HUES6 (cell line): ENCODE data around the gene SAMD1.
A peak's percentile ranks its signal among the peaks of the same experiment; 100 is the strongest.

Source experiments
- H3K27ac ChIP-seq: 2 replicates; pipeline ENCODE4 v1.7.0; 2013; ENCODE audit warnings: low read depth, mild to moderate bottlenecking, low read length, inconsistent platforms
- H3K27me3 ChIP-seq: 2 replicates; pipeline ENCODE4 v1.6.1; 2013; ENCODE audit warnings: low read length; ENCODE audit not compliant: control insufficient read depth, insufficient read depth
- H3K36me3 ChIP-seq: 2 replicates; pipeline ENCODE4 v1.6.1; 2013; ENCODE audit warnings: low read length; ENCODE audit not compliant: control insufficient read depth, insufficient read depth
- H3K4me1 ChIP-seq: 2 replicates; pipeline ENCODE4 v1.6.1; 2013; ENCODE audit warnings: low read length; ENCODE audit not compliant: control insufficient read depth, insufficient read depth
- H3K4me3 ChIP-seq: 2 replicates; pipeline ENCODE4 v1.5.1; 2013; ENCODE audit warnings: low read depth, low read length
- H3K9ac ChIP-seq: one replicate; pipeline ENCODE4 v1.6.1; 2013; ENCODE audit warnings: mild to moderate bottlenecking, low read length
- H3K9me3 ChIP-seq: 2 replicates; pipeline ENCODE4 v1.6.1; 2013; ENCODE audit warnings: low read depth, low read length; ENCODE audit not compliant: control insufficient read depth, insufficient read depth

Gene SAMD1

GRCh38 chr19:14058182-14059092 lies 32.1 kb downstream of the SAMD1 start:
- no peak overlapping the region for H3K27ac ChIP-seq
- peaks cover 22% of the 10 kb centered on the region for H3K27me3 ChIP-seq
- H3K4me1 ChIP-seq: peaks cover 5% of the 10 kb centered on the region; the same call in 1 of the 2 replicates
- H3K9me3 ChIP-seq: no peaks in the 10 kb centered on the region
- peak overlapping the region; percentile 65 for H3K4me3 ChIP-seq
- no peaks in the 10 kb centered on the region for H3K36me3 ChIP-seq
- H3K9ac ChIP-seq: no peak overlapping the region

DNA sequence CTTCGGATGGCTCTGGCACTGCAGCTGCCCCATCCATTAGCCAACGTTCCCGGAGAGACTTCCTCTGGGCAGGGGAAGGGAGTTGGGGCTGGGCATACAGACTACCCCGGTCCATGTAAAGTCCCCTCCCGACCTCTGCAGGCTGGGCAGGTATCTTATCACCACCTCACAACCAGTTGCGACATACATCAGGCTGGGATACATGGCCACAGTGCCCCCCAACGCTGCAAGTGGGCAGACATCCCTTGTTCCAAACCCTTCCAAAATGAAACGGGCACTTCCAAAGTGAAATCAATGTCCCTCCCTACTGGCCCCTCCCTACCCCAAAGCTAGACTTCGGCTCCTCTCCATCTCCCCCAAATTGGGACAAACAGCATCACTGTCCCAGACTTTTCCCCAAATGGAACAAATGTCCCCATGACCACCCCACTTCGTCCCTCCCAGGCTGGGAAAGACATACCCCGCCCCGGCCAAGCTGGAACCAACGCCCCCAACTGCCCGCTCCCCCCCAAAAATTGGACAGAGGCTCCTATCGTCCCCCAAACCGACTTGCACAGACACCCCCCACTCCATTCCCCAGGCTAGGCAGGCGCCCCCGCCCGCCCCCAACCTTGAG lies 33.7 kb downstream of the SAMD1 start:
- Histone ChIP-seq H3K9me3 (no peaks in the 10 kb centered on the region), H3K4me3 (peak overlapping the region; percentile 61), H3K27me3 (peaks cover 22% of the 10 kb centered on the region), H3K4me1 (peaks cover 5% of the 10 kb centered on the region; the same call in 1 of the 2 replicates), H3K36me3 (peaks cover 6% of the 10 kb centered on the region; the same call in 1 of the 2 replicates), H3K27ac (no peak overlapping the region), H3K9ac (no peak overlapping the region)

DNA sequence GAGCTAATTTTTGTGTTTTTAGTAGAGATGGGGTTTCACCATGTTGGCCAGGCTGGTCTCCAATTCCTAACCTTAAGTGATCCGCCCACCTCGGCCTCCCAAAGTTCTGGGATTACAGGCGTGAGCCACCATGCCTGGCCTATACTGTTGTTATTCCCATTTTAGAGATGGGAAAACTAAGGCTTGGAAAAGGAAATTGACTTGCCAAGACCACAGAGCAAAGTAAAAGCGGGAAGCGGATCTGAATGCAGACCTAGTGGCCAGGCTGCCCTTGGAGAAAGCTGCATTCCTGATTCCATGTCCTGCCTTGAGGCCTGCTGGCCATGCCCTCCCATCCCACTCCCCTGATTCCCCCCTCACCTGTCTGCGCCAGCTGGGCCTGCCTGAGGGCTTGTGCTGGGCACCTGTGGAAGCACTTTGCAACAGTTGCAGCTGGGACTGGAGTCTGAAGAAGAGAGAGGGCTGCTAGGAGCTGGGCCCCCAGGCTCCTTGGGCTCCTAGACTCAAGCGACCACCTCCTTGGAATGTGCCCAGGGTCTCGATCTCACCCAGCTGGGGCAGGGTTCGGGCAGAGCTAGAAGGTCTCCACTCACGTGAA lies 34.4 kb downstream of the SAMD1 start:
- Histone ChIP-seq H3K4me3 (no peak overlapping the region), H3K27ac (no peak overlapping the region), H3K9me3 (no peaks in the 10 kb centered on the region), H3K36me3 (peaks cover 6% of the 10 kb centered on the region; the same call in 1 of the 2 replicates), H3K4me1 (peaks cover 5% of the 10 kb centered on the region; the same call in 1 of the 2 replicates), H3K9ac (no peak overlapping the region), H3K27me3 (peaks cover 22% of the 10 kb centered on the region)

GRCh38 chr19:14055396-14055795 lies 35.2 kb downstream of the SAMD1 start:
- Histone ChIP-seq H3K27ac (no peak overlapping the region), H3K27me3 (peaks cover 22% of the 10 kb centered on the region), H3K9ac (no peak overlapping the region), H3K4me3 (no peak overlapping the region), H3K4me1 (peaks cover 5% of the 10 kb centered on the region; the same call in 1 of the 2 replicates), H3K9me3 (no peaks in the 10 kb centered on the region), H3K36me3 (peaks cover 9% of the 10 kb centered on the region)

- H3K9ac ChIP-seq: no peak overlapping the region
- H3K27me3 ChIP-seq: peaks cover 18% of the 10 kb centered on the region
- H3K4me1 ChIP-seq: peaks cover 5% of the 10 kb centered on the region; the same call in 1 of the 2 replicates
- no peak overlapping the region for H3K4me3 ChIP-seq
- H3K27ac ChIP-seq: no peak overlapping the region
- H3K9me3 ChIP-seq: no peaks in the 10 kb centered on the region
- peaks cover 10% of the 10 kb centered on the region for H3K36me3 ChIP-seq
These were observed 35.8 kb downstream of the SAMD1 start for GRCh38 chr19:14054721-14055120.

DNA sequence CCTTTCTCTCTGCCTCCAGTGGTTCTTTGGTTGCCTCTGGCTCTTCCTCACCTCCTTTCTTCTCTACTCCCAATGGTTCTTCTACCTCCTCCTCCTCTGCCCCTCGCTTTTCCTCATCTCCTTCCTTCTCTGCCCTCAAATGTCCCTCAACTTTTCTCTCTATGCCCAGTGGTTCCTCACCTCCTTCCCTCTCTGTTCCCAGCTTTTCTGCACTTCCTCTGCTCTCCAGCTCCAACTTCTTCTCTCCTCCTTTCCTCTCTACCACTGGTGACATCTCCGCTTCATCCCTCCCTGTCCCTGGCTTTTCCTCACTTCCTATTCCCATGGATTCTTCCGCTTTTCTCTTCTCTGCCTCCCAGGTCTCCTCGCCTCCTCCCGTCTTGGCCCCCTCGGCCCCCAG lies 36.5 kb downstream of the SAMD1 start:
- Histone ChIP-seq H3K4me1 (peaks cover 5% of the 10 kb centered on the region; the same call in 1 of the 2 replicates), H3K4me3 (no peak overlapping the region), H3K36me3 (peaks cover 10% of the 10 kb centered on the region), H3K27me3 (peaks cover 12% of the 10 kb centered on the region), H3K9ac (no peak overlapping the region), H3K27ac (no peak overlapping the region), H3K9me3 (no peaks in the 10 kb centered on the region)

- H3K9ac ChIP-seq: no peak overlapping the region
- peaks cover 10% of the 10 kb centered on the region for H3K36me3 ChIP-seq
- no peak overlapping the region for H3K4me3 ChIP-seq
- H3K27ac ChIP-seq: no peak overlapping the region
- H3K4me1 ChIP-seq: peaks cover 5% of the 10 kb centered on the region; the same call in 1 of the 2 replicates
- H3K9me3 ChIP-seq: no peaks in the 10 kb centered on the region
- peaks cover 7% of the 10 kb centered on the region for H3K27me3 ChIP-seq
These were observed 37.1 kb downstream of the SAMD1 start for GRCh38 chr19:14053500-14053899.

- Histone ChIP-seq H3K36me3 (peaks cover 10% of the 10 kb centered on the region), H3K9me3 (no peaks in the 10 kb centered on the region), H3K9ac (no peak overlapping the region), H3K27me3 (peaks cover 2% of the 10 kb centered on the region; the same call in 1 of the 2 replicates), H3K27ac (no peak overlapping the region), H3K4me3 (no peak overlapping the region), H3K4me1 (peaks cover 4% of the 10 kb centered on the region; the same call in 1 of the 2 replicates)
These were observed 37.5 kb downstream of the SAMD1 start for GRCh38 chr19:14053032-14053431.

DNA sequence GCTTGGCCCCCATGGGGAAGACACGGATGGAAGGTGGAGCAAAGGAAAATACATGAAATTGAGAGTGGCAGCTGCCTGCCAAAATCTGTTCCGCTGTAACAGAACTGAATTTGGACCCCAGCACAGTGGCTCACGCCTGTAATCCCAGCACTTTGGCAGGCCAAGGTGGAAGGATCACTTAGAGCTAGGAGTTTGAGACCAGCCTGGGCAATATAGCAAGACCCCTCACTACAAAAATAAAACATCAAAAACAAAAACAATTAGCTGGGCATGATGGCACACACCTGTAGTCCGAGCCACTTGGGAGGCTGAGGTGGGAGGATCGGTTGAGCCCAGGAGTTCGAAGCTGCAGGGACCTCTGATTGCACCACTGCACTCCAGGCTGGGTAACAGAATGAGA lies 38.1 kb downstream of the SAMD1 start:
- no peaks in the 10 kb centered on the region for H3K9me3 ChIP-seq
- H3K27ac ChIP-seq: no peak overlapping the region
- H3K4me1 ChIP-seq: peaks cover 3% of the 10 kb centered on the region; the same call in 1 of the 2 replicates
- H3K9ac ChIP-seq: no peak overlapping the region
- H3K4me3 ChIP-seq: no peak overlapping the region
- H3K36me3 ChIP-seq: peaks cover 10% of the 10 kb centered on the region
- no peaks in the 10 kb centered on the region for H3K27me3 ChIP-seq

DNA sequence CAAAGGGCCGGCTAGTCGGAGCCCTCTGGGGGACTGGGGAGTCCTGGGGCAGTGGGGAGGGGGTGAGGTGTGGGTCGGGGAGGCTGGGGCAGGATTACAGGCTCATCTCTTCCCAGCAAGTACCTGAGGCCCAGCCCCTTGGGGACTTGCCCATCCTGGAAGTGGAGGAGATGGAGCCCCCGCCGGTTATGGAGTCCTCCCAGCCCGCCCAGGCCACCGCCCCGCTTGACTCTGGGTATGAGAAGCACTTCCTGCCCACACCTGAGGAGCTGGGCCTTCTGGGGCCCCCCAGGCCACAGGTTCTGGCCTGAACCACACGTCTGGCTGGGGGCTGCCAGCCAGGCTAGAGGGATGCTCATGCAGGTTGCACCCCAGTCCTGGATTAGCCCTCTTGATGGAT lies 38.6 kb downstream of the SAMD1 start:
- H3K9me3 ChIP-seq: no peaks in the 10 kb centered on the region
- H3K27me3 ChIP-seq: no peaks in the 10 kb centered on the region
- peaks cover 3% of the 10 kb centered on the region; the same call in 1 of the 2 replicates for H3K4me1 ChIP-seq
- H3K9ac ChIP-seq: no peak overlapping the region
- H3K36me3 ChIP-seq: peaks cover 10% of the 10 kb centered on the region
- H3K4me3 ChIP-seq: no peak overlapping the region
- no peak overlapping the region for H3K27ac ChIP-seq
